Neural cell (in vitro differentiated cells): ENCODE data around the gene C6orf120. TPM values are rescaled to one million over a fixed set of nuclear protein-coding genes. Genes with fewer than 3 reads are reported as not detected.
A peak's percentile ranks its signal among the peaks of the same experiment; 100 is the strongest.

Experiments used
- H2AFZ ChIP-seq: fragments of 200-600, 300-800 bp; sonication (generic), shearing (Covaris generic); 2 replicates; pipeline ENCODE4 v1.6.0; 2014; ENCODE audit warnings: low read depth, mild to moderate bottlenecking, antibody characterized with exemption, low read length, moderate library complexity
- H3F3A ChIP-seq: fragments of 200-600 bp; shearing (Covaris generic); 2 replicates; pipeline ENCODE4 v1.6.1; 2016; ENCODE audit warnings: mild to moderate bottlenecking, moderate library complexity, mixed read lengths, antibody characterized with exemption, low read length; ENCODE audit not compliant: insufficient read depth, poor library complexity, severe bottlenecking
- H3K27ac ChIP-seq: fragments of 200-600, 300-800 bp; sonication (generic), shearing (Covaris generic); 2 replicates; pipeline ENCODE4 v1.5.1; 2014; ENCODE audit warnings: mild to moderate bottlenecking, low read length, moderate library complexity
- H3K27me3 ChIP-seq: fragments of 300-800, 200-600 bp; sonication (generic), shearing (Covaris generic); 2 replicates; pipeline ENCODE4 v1.6.0; 2014; ENCODE audit warnings: mild to moderate bottlenecking, low read depth, low read length, moderate library complexity; ENCODE audit not compliant: insufficient read depth
- H3K36me3 ChIP-seq: fragments of 300-800, 200-600 bp; sonication (generic), shearing (Covaris generic); 2 replicates; pipeline ENCODE4 v1.5.1; 2014; ENCODE audit warnings: mild to moderate bottlenecking, antibody characterized with exemption, low read length, moderate library complexity; ENCODE audit not compliant: insufficient read depth
- H3K4me2 ChIP-seq: fragments of 300-800, 200-600 bp; sonication (generic), shearing (Covaris generic); 2 replicates; pipeline ENCODE4 v1.6.0; 2014; ENCODE audit warnings: mild to moderate bottlenecking, low read length
- H3K4me3 ChIP-seq: fragments of 300-800, 200-600 bp; sonication (generic), shearing (Covaris generic); 2 replicates; pipeline ENCODE4 v1.5.1; 2014; ENCODE audit warnings: mild to moderate bottlenecking, low read length, moderate library complexity
- H3K79me2 ChIP-seq: fragments of 200-600 bp; shearing (Covaris generic); replicated peaks from 2 replicates; pipeline ENCODE4 v1.6.0; 2014; ENCODE audit warnings: mild to moderate bottlenecking, low read length, moderate library complexity; ENCODE audit not compliant: insufficient read depth
- H3K9ac ChIP-seq: fragments of 300-800, 200-600 bp; sonication (generic), shearing (Covaris generic); 2 replicates; pipeline ENCODE4 v1.6.1; 2016; ENCODE audit warnings: mild to moderate bottlenecking, low read length, mixed read lengths
- H3K9me2 ChIP-seq: fragments of 200-600 bp; shearing (Covaris generic); 2 replicates; pipeline ENCODE4 v1.6.1; 2016; ENCODE audit warnings: mild to moderate bottlenecking, low read length, mixed read lengths; ENCODE audit not compliant: insufficient read depth
- H3K9me3 ChIP-seq: fragments of 200-600, 300-800 bp; sonication (generic), shearing (Covaris generic); 2 replicates; pipeline ENCODE4 v1.6.1; 2016; ENCODE audit warnings: mild to moderate bottlenecking, mixed run types, low read length, moderate library complexity, mixed read lengths
- H4K20me1 ChIP-seq: fragments of 200-600 bp; shearing (Covaris generic); 2 replicates; pipeline ENCODE4 v1.6.1; 2016; ENCODE audit warnings: mild to moderate bottlenecking, mixed run types; ENCODE audit not compliant: insufficient read depth
- CTCF ChIP-seq: fragments of 450-650 bp; IDR thresholded peaks from 2 replicates; pipeline ENCODE4 v1.5.1; 2014; ENCODE audit warnings: antibody characterized with exemption, mild to moderate bottlenecking, moderate library complexity; ENCODE audit not compliant: poor library complexity, severe bottlenecking
- EP300 ChIP-seq: fragments of 450-650 bp; conservative IDR thresholded peaks from 2 replicates; pipeline ENCODE4 v1.6.1; 2014; ENCODE audit warnings: antibody characterized with exemption, mild to moderate bottlenecking, moderate library complexity; ENCODE audit not compliant: poor library complexity, severe bottlenecking
- EZH2 ChIP-seq: fragments of 200-600, 300-800 bp; shearing (Covaris generic), sonication (generic); IDR thresholded peaks from 2 replicates; pipeline ENCODE4 v1.6.1; 2014; ENCODE audit warnings: antibody characterized with exemption, low read length, borderline replicate concordance, mild to moderate bottlenecking; ENCODE audit not compliant: insufficient read depth, poor library complexity, severe bottlenecking
- MXI1 ChIP-seq: fragments of 450-650 bp; conservative IDR thresholded peaks from 2 replicates; pipeline ENCODE4 v1.6.1; 2014; ENCODE audit warnings: antibody characterized with exemption, mild to moderate bottlenecking; ENCODE audit not compliant: poor library complexity, severe bottlenecking
- POLR2AphosphoS5 ChIP-seq: IDR thresholded peaks from 2 replicates; pipeline ENCODE4 v1.6.1; 2012
- RAD21 ChIP-seq: fragments of 450-650 bp; conservative IDR thresholded peaks from 2 replicates; pipeline ENCODE4 v1.6.1; 2014; ENCODE audit warnings: antibody characterized with exemption, mild to moderate bottlenecking, moderate library complexity
- SMC3 ChIP-seq: fragments of 450-650 bp; conservative IDR thresholded peaks from 2 replicates; pipeline ENCODE4 v1.6.1; 2014; ENCODE audit warnings: antibody characterized with exemption, mild to moderate bottlenecking, moderate library complexity; ENCODE audit not compliant: poor library complexity
- TAF1 ChIP-seq: IDR thresholded peaks from 2 replicates; pipeline ENCODE4 v1.6.1; 2012; ENCODE audit warnings: low read depth
- polyA plus RNA-seq: library from polyadenylated mRNA; depleted of rRNA; stranded (reverse); fragments of >200 nt; gene quantifications from 2 replicates; pipeline ENCODE4 v1.2.3, GENCODE V29; 2014
- TF ChIP-seq, protein P1 (sequence below): IDR thresholded peaks from 2 replicates; pipeline ENCODE4 v1.6.1; 2012; ENCODE audit warnings: borderline replicate concordance

The C6orf120 gene
- polyA plus RNA-seq, 1 donor from 2014 or later: 17.8 TPM

- Histone ChIP-seq H3K36me3 (no peaks in the 10 kb centered on the region), H3F3A (peaks cover 9% of the 10 kb centered on the region), H3K9ac (peak within 1 kb of the TSS; percentile 95), H3K27me3 (no peaks in the 10 kb centered on the region), H2AFZ (peak within 1 kb of the TSS; percentile 92), H3K27ac (peak within 1 kb of the TSS; percentile 92), H3K4me2 (peak within 1 kb of the TSS; percentile 92), H3K9me3 (no peaks in the 10 kb centered on the region), H3K4me3 (peak within 1 kb of the TSS; percentile 93), H4K20me1 (peaks cover 10% of the 10 kb centered on the region), H3K79me2 (peaks cover 52% of the 10 kb centered on the region), H3K9me2 (no peaks in the 10 kb centered on the region)
- TF ChIP-seq TAF1: peak; percentile 26
- no peak for TF ChIP-seq EZH2
- peak; percentile 92 for TF ChIP-seq POLR2AphosphoS5
- TF ChIP-seq CTCF: no peak
- TF ChIP-seq RAD21: no peak
- TF ChIP-seq, protein P1, sequence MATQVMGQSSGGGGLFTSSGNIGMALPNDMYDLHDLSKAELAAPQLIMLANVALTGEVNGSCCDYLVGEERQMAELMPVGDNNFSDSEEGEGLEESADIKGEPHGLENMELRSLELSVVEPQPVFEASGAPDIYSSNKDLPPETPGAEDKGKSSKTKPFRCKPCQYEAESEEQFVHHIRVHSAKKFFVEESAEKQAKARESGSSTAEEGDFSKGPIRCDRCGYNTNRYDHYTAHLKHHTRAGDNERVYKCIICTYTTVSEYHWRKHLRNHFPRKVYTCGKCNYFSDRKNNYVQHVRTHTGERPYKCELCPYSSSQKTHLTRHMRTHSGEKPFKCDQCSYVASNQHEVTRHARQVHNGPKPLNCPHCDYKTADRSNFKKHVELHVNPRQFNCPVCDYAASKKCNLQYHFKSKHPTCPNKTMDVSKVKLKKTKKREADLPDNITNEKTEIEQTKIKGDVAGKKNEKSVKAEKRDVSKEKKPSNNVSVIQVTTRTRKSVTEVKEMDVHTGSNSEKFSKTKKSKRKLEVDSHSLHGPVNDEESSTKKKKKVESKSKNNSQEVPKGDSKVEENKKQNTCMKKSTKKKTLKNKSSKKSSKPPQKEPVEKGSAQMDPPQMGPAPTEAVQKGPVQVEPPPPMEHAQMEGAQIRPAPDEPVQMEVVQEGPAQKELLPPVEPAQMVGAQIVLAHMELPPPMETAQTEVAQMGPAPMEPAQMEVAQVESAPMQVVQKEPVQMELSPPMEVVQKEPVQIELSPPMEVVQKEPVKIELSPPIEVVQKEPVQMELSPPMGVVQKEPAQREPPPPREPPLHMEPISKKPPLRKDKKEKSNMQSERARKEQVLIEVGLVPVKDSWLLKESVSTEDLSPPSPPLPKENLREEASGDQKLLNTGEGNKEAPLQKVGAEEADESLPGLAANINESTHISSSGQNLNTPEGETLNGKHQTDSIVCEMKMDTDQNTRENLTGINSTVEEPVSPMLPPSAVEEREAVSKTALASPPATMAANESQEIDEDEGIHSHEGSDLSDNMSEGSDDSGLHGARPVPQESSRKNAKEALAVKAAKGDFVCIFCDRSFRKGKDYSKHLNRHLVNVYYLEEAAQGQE: peak; percentile 73
- TF ChIP-seq EP300: peak; percentile 38
- TF ChIP-seq MXI1: peak; percentile 97
- TF ChIP-seq SMC3: peak; percentile 16
These were observed 22.7 kb downstream of the C6orf120 start, which contains the start of gene PHF10 for GRCh38 chr6:169724494-169725124. Gene PHF10, minus strand, starts transcription at chr6:169724500. Its CDS starts 569 bp downstream, at chr6:169723931.

- Histone ChIP-seq H4K20me1 (peaks cover 10% of the 10 kb centered on the region), H3K4me3 (peak overlapping the region; percentile 93), H3K9me2 (no peaks in the 10 kb centered on the region), H3K9ac (peak overlapping the region; percentile 95), H3F3A (peaks cover 9% of the 10 kb centered on the region), H3K9me3 (no peaks in the 10 kb centered on the region), H3K36me3 (no peaks in the 10 kb centered on the region), H3K27ac (peak overlapping the region; percentile 92), H3K79me2 (peaks cover 44% of the 10 kb centered on the region), H3K4me2 (peak overlapping the region; percentile 31), H2AFZ (peak overlapping the region; percentile 92), H3K27me3 (no peaks in the 10 kb centered on the region)
- TF ChIP-seq, protein P1: no peak
- TF ChIP-seq TAF1: peak; percentile 26
- TF ChIP-seq MXI1: peak; percentile 86
These were observed 23.5 kb downstream of the C6orf120 start for GRCh38 chr6:169725125-169726048.
